ENCODE results near the gene TMEM132D.

Gene TMEM132D

DNA sequence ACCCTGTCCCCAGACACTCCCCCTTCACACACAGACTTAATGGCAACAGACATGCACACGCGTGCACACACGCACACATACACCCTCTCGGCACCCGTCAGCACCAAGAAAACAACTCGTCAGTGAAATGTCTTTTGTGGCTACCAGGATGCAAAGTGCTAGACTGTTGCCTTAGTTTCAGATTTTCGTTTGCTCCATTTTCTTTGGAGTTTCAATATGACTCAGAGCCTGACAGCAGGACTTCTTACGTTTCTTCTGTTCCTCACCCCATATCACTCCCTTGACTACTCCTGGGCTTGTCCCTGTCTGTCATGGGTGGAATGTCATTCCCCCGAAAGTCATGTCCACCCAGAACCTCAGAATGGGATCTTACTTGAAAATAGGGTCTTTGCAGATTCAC, 867.7 kb downstream of the TMEM132D start:
- peak; percentile 16 for DNase-seq (ENCODE audit: low spot score)
- TF ChIP-seq, protein P1, sequence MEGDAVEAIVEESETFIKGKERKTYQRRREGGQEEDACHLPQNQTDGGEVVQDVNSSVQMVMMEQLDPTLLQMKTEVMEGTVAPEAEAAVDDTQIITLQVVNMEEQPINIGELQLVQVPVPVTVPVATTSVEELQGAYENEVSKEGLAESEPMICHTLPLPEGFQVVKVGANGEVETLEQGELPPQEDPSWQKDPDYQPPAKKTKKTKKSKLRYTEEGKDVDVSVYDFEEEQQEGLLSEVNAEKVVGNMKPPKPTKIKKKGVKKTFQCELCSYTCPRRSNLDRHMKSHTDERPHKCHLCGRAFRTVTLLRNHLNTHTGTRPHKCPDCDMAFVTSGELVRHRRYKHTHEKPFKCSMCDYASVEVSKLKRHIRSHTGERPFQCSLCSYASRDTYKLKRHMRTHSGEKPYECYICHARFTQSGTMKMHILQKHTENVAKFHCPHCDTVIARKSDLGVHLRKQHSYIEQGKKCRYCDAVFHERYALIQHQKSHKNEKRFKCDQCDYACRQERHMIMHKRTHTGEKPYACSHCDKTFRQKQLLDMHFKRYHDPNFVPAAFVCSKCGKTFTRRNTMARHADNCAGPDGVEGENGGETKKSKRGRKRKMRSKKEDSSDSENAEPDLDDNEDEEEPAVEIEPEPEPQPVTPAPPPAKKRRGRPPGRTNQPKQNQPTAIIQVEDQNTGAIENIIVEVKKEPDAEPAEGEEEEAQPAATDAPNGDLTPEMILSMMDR (IDR thresholded peaks at IDR 0.05; ENCODE audit: extremely low read depth, missing control alignments): no peak

DNA sequence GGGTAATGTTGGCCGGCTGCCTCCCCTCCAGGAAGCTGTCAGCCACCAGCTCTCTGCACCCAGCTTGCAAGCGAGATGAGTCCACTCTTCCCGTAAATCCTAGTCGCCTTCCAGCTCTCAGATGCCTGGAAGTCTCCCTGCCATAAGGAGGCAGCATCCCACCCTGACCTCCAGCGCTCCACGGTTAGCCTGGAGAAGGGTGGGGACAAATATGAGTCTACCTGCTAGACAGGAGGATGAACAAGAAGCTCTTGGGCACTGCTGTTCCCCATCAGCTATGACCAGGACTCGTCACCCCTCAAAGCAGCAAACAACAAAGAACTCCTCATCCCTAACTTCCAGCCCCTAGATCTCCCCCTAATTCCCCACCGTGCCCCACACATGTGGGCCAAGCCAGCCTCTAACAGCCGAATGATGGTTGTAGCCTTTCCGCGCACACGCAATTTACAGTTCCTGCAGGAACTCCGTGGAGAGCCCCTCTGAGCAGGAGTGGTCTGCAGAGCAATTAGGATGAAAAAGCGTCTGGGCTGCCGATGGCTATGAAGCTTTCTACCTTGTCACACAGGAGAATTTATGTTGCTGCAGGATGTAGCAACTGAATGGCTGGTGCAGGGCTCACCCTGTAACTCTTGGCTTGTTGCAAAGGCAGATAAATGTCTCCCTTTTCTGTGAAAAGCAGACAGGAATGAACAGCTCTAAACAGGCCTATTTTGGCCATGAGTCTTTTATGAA, 869.1 kb downstream of the TMEM132D start:
- no peak for DNase-seq (ENCODE audit: low spot score)
- TF ChIP-seq, protein P1 (IDR thresholded peaks at IDR 0.05; ENCODE audit: extremely low read depth, missing control alignments): no peak

DNA sequence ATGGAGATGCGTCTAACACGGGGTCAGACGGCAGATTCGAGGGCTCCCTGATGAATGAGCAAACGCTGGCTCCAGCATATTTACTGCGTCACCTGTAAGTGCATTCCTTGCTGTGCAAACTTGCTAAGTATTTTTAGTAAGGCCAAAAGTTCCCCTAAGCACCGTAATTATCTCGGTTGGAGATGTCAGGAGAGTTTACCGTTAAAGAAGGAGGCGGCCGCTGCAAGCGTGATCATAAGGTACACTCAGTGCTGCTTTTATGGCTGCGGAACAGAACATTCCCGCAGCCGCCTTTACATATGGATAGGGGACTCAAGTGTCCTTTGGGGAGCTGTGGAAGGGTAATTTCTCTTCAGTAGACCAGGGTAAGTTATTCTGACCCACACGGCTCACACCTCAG, 875.0 kb downstream of the TMEM132D start:
- TF ChIP-seq, protein P1 (IDR thresholded peaks at IDR 0.05; ENCODE audit: extremely low read depth, missing control alignments): no peak
- DNase-seq (ENCODE audit: low spot score): no peak

DNA sequence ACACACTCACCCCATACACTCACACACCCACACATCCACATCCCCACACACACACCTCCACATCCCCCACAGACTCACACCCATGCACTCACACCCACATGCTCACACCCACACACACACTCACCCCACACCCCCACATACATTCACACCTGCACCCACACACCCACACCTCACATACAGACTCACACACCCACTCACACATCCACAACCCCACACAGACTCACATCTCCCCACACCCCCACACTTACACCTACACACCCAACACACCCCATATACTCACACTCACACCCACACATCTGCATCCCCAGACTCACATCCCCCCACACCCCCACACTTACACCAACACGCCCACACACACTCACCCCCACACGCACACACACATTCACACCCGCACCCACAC, 878.8 kb downstream of the TMEM132D start:
- TF ChIP-seq, protein P1 (IDR thresholded peaks at IDR 0.05; ENCODE audit: extremely low read depth, missing control alignments): no peak
- DNase-seq (ENCODE audit: low spot score): no peak

All from GM20000 (cell line).